ENCODE data around the gene MUC6.

The MUC6 gene

DNA sequence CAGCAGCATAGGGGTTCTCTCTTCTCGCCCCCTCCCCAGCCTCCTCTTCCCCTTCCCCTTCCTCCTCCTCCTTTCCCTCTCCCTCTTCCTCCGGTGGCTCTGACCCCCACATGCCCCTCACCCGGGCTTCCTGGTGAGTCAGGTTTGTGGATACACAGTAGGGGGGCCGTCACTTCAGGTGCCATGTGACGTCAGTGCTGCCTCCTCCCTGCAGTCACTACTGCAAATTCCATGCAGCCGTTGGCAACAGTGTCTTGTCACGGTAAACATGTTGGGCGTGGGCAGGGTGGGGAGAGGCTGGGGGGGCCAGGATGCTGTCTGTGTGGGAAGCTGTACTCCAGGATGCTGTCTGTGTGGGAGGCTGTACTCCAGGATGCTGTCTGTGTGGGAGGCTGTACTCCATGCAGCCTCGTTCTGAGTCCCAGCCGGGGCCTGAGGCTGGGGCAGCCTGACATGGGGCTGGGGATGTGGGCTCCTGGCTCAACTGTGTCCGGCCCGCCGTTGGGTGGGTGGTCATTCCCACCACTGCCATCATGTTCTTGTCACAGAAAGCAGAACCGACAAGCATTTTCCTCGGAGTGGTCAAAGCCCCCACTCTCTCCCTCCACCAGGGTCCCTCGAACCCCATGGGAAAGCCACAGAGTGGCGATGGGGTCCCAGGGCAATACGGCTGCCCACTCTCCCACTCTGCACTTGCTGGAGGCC, 35.8 kb upstream of the MUC6 start:
- peak in 6 of 58 donors; percentile 6 to 47 (median 18) for DNase-seq

DNA sequence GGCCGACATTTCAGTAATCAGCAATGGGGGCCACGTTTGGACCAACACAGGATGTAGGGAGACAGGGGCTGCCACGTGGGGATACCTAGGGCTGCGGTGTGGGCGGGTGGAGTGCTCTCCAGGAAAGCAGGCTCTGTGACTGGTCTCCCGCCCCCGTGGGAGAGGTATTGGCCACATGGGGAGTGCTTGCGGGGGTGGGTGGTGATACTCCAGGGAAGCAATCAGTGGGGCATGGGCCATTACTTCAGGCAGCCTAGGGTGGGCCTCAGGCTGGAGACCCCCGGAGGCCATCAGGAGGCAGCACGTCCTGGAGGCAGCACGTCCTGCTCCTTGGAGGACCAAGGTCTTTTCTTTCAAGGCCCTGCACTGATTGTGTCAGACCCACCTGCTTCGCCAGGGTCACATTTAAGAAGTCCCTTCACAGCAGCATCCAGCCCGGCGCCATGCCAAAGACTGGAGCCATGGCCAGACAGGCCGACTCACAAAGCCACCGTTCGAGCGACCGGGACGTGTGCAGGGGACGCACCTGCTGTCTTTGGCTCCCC, 35.1 kb upstream of the MUC6 start:
- DNase-seq, result no peak

DNA sequence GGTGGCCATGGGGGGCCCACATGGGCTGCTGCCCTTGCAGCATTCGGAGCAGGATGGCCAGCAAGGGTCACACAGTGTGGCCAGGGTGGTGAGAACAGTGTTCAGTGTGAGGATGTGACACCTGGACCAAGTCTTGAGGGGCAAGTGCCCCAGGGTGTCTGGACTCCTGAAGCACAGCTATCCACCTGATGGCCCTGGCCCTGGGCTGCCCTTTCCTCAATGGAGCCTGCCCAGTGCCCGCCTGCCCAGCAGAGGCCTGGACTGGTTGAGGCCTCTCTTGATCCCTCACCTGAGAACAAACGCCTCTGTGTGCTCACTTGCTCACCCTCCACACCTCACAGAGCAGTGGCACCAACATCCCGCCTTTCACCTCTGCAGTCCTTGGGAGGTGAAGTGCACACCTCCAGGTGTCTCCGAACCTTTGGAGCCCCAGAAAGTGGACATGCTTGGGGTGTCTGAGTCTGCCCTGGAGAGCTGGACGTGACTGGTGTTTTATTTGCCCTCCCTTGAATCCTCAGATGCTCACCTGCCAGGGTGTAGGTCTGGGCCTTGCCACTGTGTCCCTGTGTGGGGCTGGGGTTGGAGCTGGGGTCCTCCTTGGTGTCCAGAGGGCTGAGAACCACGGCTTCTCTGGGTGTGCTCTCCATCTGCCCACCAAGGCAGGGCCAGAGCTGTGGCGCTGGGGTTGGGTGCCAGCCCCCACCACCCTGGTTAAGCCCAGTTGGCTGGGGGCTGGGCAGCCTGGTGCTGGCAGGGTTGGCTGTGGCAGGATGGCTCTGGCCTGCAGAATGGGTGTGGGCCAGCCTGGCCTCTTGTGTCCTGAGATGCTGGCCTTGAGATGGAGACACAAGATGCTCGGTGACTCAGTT, 34.3 kb upstream of the MUC6 start:
- no peak for DNase-seq

DNA sequence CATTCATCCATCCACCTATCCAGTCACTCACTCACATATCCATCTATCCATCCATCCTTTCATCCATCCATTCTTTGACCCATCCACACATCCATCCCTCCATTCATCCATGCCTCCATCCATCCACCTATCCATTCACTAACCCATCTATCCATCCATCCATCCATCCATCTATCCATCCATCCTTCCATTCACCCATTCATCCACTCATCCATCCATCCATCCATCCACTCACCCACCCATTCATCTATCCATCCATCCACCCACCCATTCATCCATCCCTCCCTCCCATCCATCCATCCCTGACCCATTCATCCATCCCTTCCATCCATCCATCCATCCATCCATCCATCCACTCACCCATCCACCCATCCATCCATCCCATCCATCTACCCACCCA, 33.2 kb upstream of the MUC6 start:
- DNase-seq, result no peak

DNA sequence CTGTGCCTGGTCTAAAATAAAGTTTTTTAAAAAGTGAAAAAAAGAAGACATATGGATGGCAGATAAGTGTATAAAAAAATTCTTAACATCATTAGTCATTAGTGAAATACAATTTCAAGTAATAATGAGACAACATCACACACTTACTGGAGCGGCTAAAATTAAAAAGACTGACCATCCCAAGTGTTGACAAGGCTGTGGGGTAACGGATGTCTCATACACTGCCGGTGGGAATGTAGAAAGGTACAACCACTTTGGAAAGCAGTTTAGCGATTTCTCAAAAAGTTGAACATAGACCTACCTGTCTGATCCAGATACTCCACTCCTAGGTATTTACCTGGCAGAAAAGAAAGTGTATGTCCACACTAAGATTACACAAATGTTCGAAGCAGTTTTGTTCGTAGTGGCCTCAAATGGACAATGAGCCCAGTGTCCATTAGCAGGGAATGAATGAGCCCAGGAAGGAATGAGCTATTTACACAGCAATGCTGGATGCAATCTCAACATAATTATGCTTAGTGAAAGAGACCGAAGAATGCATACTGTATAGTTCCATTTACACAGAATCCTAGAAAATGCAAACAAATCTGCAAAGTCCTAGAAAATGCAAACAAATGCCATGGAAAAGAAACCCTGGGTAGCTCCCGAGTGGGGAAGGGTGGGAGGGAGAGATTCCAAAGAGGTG, 31.4 kb upstream of the MUC6 start:
- no peak for DNase-seq

DNA sequence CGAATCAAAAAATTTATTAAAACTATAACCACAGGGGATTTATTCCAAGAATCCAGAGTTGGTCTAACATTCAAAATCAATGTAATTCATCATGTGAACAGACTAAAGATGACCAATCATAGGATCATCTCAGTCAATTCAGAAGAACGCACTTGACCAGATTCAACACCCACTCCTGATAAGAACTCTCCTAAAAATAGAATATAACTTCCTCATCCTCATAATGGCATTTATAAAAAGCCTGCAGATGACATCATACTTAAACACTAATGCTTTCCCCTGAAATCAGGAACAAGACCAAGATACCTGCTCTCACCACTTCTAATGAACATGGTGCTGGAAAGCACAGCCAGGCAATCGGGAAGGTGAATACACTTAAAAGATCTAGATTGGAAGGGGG, 27.6 kb upstream of the MUC6 start:
- no peak for DNase-seq

DNA sequence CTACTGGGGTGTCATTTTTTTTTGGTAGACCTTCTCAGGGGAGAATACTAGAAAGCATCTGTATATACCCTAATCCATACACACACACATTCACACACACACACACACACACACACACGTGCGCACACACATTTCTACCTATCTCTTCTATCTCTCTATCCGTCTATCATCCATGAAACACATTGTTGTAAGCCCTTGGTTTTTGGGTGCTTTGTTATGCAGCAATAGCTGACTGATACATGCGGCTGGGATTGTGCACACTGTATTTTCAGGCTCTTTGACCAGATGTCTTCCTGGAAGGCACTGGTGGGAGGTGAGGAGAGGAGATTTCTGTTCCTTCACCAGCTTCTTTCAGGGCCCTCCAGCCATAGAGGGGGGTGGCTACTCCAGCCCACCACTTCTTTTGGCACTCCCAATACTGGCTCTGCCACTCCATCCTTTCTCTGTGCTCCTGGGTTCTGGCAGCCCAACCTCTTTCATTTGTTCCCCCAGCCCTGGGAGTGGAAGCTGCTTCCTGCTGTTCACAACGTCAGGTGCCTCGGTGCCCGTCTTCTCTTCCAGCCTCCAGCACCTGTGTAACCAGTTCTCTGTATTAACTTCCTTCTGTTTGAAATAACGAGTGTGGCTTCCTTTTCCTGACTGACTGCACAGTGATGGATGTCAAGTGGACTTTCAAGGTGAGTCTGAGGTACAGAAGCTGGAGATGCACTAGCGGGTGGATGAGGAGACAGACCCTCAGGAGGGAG, 25.7 kb upstream of the MUC6 start:
- no peak for DNase-seq

DNA sequence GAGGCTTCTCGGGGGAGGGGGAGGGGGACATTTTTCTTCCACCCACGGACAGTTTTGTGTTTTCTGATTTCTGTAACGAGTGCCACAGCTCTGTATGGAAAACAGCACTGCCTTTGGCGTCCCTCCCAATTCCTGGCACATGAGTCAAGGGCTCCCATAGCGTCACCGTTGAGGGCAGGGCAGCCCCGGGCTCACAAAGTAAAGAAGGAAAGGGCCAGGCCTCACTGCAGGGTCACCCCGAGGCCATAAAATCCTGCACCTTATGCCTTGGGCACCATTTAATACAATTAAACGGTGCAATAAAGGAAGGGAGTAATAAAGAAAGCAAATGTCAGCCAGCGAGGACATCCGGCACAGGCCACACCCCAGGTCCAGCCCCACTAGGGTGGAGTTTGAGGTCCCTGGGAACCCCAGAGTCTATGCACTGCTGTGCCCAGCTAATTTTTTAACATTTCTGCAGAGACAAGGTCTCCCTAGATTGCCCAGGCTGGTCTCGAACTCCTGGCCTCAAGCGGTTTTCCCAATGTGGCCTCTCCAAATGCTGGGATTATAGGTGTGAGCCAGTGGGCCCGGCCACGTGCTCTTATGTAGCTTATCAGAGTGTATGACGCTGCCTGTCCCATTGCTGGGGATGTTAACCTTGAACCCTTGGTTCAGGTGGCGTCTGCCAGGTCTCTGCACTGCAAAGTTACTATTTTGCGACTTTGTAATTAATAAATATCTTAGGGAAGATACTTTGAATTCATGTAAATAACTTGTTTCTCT, 24.5 kb upstream of the MUC6 start:
- DNase-seq, result no peak

DNA sequence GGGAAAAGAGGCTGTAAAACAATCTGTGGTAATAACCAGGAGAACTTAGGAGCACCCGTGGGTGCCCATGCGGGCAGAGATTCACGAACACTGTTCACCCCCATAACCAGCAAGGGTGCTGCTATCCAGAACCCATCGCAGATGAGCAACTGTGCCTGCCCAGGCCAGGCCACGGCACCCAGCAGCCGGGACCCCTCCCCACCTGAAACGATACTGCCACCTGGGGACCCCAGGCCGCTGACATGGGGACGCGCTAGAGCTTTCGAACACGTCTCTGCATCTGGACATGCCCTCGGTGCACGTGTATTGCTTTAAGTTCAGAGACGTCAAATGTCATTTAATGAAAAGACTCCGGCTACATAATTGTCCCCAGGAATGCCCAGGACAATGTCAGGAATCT, 23.9 kb upstream of the MUC6 start:
- no peak for DNase-seq

DNA sequence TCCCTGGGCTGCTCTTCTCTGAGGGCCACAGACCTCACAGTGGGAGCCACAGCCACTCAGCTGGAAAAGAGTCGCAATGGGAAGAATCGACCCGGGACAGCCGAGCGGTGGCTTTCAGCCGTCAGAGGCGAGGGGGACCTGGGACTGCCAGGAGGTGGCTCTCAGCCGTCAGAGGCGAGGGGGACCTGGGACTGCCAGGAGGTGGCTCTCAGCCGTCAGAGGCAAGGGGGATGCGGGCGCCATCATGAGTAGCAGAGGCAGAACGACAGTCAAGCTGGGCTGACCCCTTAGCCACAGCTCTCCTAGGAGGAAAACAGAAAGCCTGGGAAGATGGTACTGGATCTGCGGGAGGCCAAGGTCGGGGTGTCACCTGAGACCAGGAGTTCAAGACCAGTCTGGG, 23.2 kb upstream of the MUC6 start:
- no peak for DNase-seq

DNA sequence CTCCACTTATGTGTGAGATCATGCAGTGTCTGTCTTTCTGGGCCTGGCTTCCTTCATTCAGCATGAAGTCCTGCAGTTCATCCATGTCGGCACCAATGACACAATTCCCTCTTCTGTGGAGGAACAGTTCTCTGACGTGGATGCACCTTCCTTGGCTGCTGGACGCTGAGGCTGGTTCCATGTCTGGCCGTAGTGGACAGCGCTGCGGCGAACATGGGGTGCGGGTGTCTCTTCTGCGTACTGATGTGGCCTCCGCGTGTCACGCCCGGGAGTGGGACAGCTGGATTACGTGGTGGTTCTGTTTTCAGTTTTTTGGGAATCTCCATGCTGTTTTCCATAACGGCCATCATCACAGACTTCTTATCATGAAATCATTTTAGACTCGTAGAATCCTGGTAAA, 21.3 kb upstream of the MUC6 start:
- DNase-seq, result no peak

DNA sequence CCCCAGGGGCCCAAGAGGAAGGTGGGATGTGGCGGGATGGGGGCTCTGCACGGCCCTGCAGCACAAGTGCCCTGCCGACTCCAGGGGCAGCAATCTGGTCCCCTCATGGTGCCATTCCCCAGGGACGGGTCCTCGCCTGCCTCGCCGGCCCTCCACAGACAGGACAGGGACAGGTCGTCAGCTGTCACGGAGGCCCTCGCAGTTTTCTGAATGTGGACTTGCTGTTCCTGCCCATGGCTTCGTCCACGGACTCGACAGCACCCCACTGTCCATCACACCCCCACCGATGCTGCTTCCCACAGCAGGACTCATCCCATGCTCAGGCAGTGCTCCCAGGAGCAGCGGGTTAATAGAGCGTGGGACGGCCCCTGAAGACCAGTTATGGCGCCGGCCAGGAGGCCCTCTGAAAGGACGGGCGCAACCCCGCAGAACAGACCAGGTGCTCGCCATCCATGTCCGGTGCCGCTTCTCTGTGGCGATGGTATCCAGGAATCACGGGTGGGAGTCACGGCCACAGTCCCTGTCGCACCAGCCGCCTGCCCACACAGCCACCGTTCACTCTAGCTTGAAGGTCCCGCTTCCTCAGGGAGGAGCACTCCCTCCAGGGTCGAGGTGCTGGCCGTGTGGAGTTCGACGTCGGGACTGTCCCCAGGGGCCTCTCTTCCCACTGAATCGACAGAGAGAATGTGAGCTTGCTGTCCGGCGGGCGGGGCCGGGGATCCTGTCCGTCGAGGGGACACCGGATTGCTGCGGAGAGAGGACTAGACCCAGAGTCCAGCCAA, 19.7 kb upstream of the MUC6 start:
- DNase-seq, result no peak

DNA sequence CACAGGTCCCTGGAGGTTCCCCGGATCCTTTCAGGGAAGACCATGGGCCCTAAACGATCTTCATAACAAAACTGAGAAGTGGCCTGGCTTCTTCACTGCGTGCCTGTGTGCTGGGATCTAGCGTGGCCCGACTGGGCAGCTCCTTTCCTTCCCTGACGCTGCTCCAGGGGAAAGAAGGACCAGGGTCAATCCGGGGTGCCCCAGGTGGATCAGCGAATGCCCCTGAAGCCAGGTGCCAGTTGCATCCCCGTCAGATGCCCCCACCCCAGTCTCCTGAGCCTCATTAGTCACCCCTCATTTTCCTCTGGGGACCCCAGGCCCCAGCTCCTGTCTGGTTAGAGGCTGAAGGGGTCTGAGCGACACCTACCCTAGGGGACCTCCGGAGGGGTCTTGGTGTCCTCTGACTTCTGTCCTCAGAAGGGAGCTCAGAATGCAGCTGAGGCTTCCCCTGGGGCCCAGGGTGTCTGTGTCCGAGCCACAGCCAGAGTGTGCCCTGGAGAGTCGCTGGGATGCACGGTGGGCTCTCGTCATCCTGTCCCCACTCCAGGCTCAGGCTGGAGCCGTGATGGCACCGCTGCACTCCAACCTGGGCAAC, 18.7 kb upstream of the MUC6 start:
- no peak for DNase-seq

DNA sequence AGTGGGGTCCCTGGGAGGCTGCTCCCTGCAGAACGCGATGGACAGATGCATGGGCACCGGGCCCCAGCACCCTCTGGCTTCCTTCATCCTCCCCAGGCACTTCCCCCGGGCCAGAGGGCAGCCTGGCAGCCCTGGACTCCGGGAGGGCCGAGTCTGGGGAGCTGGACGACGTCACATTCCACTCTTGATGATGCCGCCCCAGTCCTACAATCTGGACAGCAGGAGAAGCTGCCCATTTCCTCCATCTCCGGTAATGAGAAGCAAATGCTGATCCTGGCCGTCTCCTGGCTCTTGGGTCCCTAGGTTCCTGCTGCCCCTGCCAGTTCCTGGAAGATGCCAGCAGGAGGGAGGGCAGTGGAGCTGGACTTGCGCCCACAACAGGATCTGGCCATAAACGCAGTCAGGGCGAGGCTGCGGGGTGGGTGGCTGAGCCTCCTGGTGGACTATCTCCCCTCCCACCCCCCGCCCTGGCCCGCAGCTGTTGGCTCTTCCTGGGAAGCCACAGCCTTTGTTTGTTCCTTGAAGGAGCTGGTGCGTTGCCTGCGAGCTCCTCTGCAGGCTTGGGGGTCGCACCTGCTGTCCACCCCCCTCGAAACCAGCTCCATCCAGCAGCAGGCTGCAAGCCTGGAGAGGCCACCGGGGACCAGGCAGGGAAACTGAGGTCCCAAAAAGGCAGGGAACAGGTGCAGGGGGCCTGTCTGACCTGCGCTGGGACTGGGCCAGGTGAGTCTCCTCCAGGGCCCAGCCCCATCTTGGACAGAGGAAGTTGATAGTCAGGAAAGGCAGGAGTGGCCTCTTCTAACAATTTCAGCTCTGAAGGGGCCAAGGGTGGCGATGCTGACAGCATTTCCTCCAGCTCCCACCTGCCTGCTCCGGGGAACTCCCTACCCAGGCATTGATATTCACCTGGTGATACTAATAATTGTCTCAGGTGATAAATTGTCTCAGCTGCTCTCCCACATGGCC, 17.9 kb upstream of the MUC6 start:
- DNase-seq, result no peak

DNA sequence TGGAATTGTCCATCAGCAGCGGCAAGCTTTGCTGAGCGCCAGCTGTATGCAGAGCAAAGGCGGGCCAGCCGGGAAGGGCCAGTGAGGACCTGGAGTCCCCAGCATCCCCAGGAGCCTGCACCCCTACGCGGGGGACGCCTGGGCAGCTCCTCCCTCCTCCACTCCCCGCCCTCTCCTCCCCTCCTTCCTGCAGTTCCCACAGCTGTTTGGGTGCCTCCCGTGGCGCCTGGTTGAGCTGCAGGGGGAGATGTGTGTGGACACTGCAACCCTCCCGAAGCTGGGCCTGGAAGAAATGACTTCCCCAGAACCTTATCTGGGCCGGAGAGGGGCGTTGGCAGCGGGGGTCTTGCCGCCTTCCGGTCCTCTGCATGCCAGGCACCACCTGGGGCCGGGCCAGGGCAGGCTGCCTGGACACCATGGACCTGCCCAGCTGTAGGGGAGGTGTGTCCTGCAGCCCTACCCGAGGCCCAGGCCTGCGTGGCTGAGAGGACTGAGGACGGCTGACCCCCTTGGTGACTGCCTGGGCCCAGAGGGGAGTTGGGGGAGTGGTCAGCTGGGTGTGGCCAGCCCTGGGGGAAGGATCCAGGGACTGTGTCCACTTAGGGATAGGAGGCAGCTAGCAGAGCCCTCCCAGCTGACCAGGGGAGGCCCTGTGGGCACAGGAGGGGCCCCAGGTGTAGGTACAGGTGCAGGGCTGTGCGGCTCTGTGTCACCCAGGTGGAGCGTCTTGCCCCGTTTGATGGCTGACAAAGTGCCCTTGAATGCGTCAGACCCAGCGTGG, 16.8 kb upstream of the MUC6 start:
- no peak for DNase-seq

DNA sequence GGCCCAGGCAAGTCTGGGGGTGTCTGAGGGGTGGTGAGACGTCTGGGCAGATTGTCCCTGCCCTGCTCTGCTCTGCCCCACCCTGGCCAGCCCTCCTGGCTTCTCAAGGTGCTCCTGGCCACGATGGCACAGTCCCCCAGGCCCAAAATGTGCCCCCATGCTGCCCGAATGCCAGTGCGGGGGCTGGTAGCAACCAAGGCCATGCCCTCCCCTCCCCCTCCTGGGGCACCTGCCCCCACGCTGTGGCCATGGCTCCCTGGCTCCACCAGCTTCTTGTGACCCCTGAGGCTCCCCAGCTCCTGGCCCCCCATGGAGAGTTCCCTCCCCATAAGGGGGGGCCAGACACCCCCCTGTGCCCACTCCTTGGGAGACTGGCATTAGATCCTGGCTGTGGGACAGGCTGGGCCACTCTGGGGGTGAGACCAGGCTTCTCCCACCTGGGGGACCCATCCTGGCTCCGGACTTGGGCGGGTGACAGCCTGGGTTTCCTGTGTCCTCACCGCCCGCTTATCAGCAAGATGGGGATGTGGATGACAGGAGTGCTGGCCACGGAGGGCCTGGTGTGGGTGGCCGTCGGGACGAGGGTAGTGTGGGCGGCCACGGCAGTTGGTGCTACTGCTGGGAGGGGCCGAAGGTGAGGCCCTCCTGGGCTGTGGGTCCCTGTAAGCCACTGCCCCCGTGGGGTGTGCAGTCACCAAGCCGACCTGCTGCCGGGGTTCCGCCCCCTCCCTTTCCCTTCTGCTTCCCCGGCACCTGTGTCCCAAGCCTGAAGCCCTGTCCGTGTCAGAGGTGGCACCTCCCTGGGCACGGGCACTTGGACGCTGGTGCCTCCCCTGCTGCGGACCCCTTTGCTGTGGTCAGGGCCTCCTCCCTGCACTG, 15.9 kb upstream of the MUC6 start:
- no peak for DNase-seq

All from anterior cingulate cortex (tissue), 58 donors.